Stimulated activated CD8-positive, alpha-beta memory T cell treated with anti-CD3 and anti-CD28 coated beads, Interleukin-4, amount 100 ng/mL, for 4 hours (primary cell): ENCODE results near the gene ABCG1.
A peak's percentile ranks its signal among the peaks of the same experiment; 100 is the strongest.

Experiments used
- DNase-seq, 2 donors: peaks; one replicate each; pipeline ENCODE4 v3.0.0-alpha.2; 2020; ENCODE audit warnings: low read depth in 2 of 2, low spot score in 1 of 2

ABCG1 gene

DNA sequence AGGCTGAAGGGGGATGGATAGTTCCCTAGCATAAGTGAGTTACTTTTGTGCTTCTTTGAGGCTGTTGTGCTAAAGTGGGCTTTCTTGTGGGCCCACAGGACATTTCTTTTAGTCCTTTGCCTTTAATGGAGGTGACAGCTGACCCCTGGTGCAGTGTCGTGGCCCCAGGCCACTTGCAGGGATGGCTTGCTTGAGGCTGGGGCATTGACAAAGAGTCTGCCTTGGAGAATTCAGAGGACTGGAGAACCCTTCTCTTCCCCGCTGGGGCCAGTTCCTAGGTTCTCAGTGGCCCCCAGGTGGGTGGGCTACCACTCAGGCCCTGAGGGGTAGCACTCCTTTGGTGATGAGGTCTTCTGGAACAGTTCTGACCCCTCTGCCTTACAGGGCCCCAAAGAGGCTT lies 12.8 kb downstream of the ABCG1 start:
- no peak for DNase-seq

DNA sequence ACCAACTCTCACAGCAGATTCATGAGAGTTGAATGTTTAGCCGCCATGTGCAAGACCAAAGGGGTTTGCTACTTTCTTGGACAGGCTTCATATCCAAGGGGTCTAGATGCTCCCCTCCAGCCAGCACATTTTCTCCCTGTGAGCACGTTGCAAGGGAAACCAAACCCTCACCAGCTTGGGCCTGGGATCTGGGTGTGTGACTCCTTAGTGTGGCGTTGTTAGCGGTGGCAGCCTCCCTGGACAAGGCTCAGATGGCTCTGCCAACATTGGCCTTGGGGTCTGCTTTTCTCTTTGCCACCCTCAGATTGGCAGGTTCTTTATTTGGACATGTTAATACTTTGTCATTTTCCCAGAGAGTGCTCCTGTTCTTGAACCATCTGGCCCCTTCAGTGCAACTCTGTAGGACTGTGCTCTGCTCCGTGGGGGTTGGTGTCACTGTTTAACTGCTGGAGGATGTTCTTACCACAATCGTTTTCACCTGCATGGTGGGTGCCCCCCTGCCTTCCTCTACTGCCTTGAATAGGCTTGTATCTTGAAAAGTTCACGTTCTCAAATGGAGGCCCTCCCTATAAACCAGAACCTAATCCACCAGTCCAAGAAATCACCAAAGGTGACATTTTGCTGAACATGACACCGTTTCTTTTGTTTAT lies 13.4 kb downstream of the ABCG1 start:
- DNase-seq: no peak

DNA sequence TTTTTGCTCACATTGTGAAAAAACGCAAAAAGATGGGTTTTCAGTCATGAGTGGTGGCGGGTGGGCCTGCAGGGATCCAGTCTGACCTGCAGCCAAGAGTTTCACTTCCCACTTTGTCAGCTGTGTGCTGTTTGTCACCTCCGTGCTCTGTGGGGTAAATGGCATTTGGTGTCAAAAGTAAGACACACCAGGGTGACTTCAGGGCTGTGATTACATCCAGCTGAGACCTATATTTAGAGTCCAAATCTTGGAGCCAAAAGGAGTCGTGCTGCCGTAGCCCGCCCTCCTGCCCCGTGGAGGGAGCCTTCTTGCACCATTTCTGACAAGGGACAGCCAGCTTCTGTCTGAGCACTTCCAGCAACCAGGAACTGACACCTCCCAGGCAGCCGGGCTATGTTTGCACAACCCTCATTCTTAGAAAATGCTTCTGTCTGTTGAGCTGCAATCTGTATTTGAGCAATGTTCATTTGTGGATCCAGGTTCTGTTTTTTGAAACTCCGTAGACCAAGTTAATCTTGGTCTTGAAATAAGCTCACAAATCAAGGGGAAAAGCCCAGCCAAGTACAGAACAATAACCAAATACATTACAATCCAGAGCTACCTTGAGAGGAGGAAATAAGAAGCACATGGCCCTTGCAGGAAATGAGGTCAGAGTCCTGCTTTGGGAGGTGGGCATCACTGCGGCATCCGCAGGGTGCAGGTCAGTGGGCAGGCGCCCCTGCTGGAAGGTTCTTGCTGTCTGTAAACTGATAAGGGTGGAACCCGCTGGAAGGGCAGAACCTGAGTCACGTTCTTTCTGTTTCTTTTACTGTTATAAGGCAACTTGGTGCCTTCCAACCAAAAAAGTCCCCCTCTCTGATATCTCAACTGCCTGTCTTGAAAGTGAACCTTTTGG lies 14.4 kb downstream of the ABCG1 start:
- DNase-seq: peak in 1 of 2 donors; percentile 56

DNA sequence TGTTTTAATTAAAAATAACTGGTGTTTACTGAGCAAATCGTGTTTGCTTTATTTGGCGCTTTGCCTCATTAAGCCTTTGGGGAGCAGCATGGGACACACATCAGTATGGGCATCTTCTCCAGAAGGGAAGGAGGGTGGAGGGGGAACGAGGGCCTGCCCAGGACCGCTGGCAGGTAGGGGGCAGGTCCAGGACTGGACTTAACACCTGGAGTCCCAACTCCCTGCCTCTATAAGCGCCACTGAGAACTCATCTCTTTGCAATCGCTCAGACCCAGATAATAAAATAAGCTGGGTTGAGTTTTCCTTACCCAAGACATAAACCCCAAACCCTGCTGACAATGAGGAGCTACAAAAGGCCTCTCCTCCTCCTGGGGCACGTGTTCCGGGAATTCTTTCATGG lies 15.1 kb downstream of the ABCG1 start:
- no peak for DNase-seq

DNA sequence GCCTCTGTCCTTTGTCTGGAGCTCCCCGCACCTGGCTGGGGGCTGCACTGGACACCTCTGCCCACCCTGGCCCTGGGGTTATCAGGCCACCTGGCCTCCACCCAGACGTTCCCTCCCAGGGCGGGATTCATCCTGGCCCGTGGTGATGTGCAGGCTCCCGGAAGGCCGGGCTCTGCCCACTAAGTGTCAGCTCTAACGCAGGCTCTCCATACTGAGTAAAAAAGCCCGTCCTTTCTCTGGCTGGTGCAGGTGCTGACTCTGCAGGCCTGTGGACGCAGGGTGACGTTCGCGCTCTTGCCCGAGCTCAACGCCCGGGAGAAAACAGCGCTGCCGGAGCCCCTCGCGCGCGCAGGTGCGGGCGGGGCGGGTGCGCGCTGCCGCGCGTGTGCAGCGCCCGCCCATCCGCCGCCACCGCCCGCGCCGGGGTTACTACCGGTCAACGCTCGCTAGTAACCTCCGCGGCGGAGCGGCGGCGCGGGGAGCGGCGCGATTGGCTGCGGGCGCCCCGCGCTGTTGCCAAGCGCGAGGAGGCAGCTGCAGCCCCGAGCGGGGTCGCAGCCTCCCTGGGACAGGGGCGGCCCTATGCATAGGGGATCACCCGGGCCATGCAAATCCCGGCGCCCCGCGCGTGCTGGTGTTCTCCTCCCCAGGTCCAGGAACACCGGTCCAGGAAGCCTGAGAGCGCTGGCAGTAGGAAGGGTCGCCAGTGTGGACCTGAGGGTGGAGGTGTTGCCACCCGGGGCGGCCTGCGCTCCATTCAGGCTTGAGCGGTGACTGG lies 15.7 kb downstream of the ABCG1 start:
- DNase-seq: peak in 1 of 2 donors; percentile 49

DNA sequence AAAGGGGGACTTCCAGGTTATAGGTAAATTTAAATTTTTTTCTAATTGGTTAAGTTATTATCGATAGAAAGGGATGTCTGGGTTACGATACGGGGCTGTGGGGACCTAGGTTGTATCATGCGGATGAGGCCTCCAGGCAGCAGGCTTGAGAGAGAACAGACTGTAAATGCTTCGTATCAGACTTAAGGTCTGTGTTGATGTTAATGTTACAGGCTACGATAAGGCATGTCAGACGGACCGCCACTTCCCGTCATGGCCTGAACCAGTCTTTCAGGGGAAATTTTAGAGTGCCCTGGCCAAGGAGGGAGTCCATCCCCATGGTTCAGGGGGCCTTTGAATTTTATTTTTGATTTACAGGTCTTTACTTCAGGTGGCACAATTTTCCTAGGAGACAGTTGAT lies 16.7 kb downstream of the ABCG1 start:
- DNase-seq: no peak

DNA sequence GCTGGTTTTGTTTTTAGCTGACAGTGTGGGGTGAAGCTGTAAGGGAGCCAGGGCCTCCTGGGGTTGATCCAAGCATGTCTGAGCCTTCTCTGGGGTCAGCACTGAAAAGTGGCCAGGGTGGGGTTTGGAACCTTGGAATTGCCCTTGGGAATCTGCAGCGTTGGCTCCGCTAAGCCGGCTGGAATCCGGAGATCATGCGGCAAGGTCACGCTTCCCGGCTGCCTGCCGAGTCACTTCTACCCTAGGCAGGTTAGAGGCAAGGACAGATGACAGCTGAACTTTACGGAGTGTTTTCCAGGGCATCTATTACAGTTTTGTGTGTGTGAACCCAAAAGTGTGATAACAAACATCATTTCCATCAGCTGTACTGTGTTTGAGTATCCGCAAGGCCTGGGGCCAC lies 17.1 kb downstream of the ABCG1 start:
- DNase-seq: no peak

DNA sequence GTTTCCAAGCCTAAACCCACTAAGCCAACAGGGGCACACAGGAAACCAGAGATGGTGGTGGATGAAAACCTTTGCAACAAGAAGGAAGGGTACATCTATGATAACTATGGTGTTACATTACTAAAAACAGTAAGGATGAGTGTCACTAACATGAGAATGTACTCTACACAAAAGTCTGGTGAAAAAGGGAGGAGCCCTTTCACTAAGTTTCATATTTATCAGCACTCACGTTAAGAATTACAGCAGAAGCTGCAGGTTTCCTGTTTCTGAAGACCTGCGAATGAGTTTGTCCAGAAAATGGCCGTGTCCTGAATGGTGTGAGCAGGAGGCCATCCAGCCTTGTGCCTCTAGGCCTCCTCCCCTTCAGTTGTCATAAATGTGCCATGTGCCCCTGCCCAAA lies 17.8 kb downstream of the ABCG1 start:
- no peak for DNase-seq

DNA sequence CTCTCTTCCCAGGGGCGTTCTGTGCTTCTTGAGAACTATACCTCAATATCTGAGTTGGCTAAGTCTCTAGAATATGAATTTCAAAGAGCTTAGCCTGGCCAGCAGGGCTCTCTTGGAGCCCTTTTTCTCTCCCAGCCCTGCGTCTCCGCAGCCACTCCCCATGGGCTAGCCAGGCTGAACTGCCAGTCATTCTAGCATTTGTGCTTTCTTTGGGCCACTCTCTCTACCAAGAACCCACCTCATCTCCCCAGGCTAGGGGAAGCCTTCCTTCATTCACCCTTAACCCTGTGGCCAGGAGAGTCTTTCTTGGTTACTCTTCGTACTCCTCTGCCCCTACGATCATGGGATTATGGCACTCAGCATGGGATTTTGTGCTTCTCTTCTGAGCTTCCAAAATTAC lies 18.2 kb downstream of the ABCG1 start:
- no peak for DNase-seq

DNA sequence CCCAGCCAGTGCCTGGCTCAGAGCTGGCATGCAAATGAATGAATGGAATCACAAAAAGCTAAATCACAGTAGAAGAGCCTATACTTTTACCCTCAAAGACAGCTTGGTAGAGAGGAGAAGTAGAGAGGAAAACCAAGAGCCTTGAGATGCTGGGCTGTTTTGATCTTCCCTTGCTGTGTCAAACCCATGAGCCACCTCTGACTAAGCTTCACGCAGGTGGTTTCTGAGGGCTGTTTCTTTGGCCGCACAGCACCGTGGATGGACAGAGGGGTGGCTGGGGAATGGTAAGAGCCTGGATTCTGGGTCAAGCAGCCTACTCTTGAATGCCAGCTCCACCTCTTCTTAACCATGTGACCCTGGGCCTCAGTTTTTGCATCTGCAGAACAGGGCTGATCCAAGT lies 18.6 kb downstream of the ABCG1 start:
- no peak for DNase-seq

DNA sequence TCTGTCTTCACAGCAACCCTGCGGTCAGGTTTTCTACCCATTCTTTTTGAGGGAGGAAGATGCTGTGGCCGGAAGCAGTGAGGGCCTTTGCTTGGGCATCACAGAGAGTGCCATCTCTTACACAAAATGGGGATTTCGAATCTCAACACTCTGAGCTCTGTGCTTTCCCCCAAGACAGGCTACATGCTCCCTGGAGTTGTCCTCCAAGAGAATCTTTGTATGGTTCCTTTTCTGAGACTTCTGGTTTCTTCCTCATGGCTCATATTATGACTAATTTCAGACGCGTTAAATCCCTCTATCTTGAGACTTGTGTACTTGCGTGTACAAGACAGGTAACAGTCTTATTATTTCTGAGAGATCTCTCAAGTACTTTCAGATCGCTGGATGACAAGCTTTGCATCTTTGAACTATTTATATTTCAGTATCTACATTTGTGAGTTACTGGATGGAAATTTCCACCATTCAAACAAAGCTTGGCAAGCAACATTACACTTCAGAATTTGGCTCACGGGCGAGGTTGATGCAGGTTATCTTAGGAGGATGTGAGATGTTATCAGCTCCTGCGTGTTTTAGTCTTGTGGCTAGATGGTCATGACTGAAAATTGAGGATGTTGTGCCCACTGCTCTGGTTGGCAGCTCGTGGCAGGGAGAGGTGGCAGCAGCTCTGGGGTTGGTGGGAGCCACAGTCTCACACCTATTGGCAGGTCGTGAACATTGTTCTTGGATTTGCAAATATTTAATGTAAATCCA lies 19.4 kb downstream of the ABCG1 start:
- DNase-seq: no peak

DNA sequence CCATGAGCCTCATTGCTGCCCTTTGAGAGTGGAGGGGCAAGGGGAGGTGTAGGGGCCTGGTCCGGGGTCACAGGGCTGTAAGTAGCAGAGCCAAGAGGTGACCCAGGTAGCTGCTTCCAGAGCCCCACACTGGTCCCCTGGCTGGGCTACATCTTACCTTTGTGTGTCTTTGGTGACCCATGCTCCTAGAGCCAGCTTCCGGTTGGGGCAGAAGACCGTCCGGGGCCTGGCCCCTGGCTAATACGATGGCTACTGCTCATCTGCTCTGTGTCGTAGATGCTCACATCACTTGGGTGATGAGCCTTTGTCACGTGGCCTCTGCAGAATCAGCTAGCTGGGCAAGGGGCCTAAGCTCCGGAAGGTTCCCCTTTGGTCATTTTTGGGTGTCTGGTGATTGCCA lies 20.6 kb downstream of the ABCG1 start:
- DNase-seq: no peak

DNA sequence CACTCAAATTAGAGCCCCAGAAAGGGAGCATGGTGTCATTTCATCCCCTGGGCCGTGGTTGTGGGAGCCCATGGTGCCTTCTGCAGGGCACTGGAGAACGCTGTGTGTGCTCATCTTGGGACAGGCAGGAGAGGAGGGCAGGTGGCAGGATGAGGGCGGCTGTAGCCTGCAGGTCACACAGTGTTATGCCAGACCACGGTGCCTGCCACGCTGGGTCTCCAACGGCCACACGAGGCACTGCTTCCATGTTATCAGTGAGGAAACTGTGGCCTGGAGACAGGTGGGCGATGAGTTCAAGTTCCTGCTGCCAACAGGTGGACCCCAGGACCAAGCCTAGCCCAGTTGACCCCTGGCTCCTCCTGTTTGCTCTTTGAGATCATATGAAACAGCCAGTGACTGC lies 21.0 kb downstream of the ABCG1 start:
- no peak for DNase-seq

DNA sequence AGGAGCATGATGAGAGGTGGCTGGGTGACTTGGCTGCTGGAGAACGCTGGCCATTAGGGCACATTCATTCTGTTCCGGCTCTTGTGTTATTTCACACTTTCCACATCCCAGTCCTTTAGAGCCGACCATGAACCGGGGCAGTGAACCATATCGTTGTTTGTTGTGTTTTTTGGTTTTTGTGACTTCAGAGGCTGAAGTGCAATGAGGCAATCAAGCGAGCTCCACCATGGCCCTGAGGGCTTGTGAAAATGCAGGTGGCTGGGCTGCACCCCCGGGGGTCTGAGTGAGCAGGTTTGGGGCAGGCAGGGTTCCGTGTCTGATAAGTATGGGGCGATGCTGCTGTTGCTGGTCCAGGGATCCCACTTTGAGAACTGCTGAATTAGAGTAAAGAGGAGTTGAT lies 23.7 kb downstream of the ABCG1 start:
- DNase-seq: no peak

DNA sequence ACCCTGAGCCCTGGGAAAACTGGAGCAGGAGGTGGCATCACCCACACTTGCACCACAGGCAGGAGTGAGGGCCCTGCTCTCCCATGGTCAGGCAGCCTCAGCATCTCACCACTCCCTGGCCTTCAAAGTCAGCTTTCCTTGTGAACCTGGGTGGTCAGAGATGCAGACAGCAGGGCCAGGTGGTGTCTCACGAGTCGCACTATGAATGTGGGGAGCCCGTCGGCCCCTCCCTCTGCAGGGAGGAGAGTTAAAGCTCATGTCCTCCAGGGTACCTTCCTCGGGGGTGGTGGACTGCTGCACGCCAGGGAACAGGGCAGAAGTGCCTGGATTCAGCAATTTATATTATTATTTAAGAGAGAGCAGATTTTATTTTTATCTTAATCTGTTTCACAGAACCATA lies 24.1 kb downstream of the ABCG1 start:
- DNase-seq: no peak

DNA sequence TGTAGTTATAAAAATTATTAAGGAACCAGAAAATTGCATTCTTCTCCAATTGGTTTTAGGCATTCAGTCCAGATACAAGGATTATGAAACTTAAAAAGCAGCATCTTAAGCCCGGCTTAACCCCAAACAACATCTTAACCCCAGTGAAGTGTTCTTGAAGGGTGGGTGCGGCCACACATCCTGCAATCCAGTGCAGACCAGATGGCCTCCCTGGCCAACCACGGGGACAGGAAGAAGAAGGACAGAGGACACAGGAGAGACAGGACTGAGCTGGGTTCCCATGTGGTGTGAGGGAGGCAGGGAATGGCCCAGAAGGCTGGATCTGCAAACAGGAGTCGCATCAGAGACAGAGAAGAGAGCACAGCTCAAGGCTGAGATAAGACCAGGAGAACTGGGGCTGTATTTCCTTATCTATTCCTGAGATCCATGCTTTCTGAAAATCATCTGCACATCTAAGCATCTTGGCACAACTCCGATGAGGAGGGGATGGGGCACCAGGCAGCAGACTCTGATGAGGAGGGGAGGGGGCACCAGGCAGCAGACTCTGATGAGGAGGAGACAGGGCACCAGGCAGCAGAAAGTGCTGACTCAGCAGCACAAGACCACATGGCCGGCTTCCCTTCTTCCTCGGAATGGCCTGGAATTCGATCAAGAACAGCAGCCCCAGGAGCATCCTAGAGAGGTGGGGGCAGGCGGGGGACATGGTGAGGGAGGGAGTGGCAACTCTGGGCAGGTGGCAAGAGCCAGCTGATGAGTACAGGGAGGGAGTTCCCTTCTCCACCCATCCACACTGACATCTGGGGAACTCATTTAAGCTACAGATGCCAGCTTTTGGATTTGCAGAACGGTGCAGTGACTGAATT lies 26.6 kb downstream of the ABCG1 start:
- DNase-seq: no peak

DNA sequence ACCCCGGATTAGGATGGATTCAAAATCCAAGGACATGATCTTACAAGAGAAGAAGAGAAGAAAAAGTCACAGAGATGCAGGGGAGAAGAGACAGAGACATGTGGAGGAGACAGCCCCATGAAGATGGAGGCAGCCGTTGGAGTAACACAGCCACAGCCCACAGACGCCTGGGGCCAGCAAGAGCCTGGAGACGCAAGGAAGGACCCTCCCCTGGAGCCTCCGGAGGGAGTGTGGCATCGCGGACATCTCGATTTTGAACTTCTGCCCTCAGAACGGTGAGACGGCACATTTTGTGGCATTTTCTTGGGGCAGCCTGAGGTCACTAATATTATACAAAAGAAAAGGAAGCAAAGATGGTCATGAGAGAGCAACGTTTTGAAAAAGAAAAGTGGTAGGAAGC lies 28.8 kb downstream of the ABCG1 start:
- no peak for DNase-seq

DNA sequence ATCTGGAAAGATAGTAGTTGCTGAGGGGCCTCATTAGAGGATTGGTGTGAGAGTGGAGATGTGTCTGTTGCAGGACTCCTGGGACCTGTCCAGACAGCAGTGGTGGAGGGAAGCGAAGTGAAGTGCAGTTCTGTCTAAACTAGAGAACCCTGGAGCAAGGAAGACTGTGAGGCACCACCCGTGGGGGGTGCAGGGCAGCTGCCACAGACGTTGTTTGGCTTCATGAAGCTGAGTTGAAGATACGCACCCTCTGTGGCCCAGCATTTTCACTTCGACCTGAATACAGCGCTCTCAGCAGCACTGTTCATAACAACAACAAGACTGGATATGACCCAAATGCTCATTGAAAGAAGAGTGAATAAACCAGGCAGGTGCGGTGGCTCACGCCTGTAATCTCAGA lies 29.3 kb downstream of the ABCG1 start:
- no peak for DNase-seq

DNA sequence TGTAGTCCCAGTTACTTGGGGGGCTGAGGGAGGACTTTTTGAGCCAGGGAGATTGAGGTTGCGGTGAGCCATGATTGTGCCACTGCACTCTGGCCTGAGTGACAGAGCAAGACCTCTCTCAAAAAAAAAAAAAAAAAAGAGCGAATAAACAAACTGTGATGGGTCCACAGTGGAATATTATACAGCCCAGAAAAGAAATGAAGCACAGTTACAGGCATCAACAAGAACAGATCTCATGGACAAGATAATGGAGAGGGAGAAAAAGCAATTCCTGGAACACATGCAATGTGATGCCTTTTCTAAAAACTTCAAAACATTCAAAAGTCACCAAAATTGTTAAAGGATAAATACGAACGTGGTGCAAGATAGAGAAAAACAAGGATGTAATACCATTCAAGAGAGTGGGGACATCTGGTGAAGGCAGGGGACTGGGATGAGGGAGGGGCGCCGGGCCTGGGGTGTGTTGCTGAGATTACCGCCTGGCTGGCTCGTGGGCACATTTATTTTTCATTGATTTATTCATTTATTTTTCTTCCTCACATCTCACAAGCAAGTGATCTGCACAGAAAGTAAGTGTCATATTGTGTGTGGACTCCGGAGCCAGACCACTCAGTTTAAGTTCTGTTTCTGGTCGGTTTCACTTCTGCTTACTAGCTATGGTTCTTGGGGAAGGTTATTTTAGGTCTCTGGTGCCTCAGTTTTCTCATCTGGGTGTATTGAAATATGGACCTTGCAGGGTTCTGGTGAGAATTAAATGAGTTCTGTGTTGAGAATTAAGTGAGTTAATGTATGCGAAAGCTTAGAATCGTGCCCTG lies 30.1 kb downstream of the ABCG1 start:
- DNase-seq: no peak
